AG04449 (cell line): ENCODE results near the gene SMYD1.

Experiments
- CTCF ChIA-PET: fragments of 350-600 bp; formaldehyde crosslinking; extraction: SDS; loops from one replicate; lab custom pipeline; 2021; ENCODE audit warnings: antibody characterized with exemption; lab: Yijun Ruan, JAX
- POLR2A ChIA-PET: fragments of 400-600, 350-600 bp; formaldehyde crosslinking; extraction: SDS; loops from one replicate; lab custom pipeline; 2020; ENCODE audit warnings: antibody characterized with exemption, inconsistent platforms; lab: Yijun Ruan, JAX
- DNase-seq: peaks from one replicate; pipeline ENCODE4 v3.0.0-alpha.2; 2010; ENCODE audit warnings: low read depth, low spot score
- H3K4me3 ChIP-seq: 2 replicates; pipeline ENCODE4 v1.5.1; 2011; ENCODE audit warnings: low read depth, mild to moderate bottlenecking, control low read depth, low read length
- TF ChIP-seq, protein P1 (sequence below): IDR thresholded peaks from one replicate; pipeline ENCODE4 v1.5.1; 2011; ENCODE audit warnings: mild to moderate bottlenecking, moderate library complexity, low read length, control low read depth, inconsistent platforms; ENCODE audit not compliant: insufficient read depth; ENCODE audit errors: missing control alignments

The SMYD1 gene

DNA sequence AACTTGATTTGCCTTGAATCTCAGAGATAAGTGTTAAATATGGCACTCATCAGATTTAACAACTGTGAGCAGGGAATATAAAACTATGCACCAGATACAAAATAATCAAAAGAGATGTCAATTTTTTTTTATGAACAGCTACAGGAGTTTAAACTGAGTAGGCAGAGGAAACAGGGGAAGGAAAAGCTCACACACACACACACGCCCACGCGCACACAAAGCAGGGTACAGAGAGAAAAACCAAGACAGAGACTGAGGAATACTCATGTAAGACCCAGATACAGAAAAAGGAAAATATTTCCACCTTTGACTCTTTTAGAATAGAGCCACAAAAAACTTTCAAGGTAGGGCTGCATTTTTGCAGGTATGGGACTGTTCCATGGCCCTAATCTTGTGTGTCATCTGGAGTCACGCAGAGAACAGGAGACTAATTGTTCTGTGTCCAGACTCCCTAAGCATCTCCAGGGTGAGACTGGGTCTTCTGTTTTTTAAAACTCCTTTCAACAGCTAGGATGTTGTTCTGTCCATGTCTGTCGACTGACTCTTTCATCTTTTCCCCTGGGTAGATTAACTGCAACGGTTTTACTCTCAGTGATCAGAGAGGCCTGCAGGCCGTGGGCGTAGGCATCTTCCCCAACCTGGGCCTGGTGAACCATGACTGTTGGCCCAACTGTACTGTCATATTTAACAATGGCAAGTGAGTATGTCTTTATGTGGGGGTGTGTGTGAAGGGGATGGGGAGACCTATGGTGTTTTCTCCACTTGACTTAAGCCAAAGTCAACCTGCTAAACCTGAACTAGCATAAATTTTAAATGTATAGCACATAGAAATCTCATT, 23.0 kb downstream of the SMYD1 start:
- POLR2A ChIA-PET, result no interaction called here
- DNase-seq, result no peak
- TF ChIP-seq, protein P1, sequence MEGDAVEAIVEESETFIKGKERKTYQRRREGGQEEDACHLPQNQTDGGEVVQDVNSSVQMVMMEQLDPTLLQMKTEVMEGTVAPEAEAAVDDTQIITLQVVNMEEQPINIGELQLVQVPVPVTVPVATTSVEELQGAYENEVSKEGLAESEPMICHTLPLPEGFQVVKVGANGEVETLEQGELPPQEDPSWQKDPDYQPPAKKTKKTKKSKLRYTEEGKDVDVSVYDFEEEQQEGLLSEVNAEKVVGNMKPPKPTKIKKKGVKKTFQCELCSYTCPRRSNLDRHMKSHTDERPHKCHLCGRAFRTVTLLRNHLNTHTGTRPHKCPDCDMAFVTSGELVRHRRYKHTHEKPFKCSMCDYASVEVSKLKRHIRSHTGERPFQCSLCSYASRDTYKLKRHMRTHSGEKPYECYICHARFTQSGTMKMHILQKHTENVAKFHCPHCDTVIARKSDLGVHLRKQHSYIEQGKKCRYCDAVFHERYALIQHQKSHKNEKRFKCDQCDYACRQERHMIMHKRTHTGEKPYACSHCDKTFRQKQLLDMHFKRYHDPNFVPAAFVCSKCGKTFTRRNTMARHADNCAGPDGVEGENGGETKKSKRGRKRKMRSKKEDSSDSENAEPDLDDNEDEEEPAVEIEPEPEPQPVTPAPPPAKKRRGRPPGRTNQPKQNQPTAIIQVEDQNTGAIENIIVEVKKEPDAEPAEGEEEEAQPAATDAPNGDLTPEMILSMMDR, result no peak
- CTCF ChIA-PET, result no interaction called here
- no peak overlapping the region for H3K4me3 ChIP-seq

- ChIA-PET CTCF (interaction anchor here (0.8 kb wide), 1 partner anchor 32 kb away, joined by 3 read pairs; no protein-coding TSS in a partner anchor), POLR2A (no interaction called here)
- H3K4me3 ChIP-seq, result no peak overlapping the region
- DNase-seq, result no peak
- TF ChIP-seq, protein P1, result no peak
These were observed 24.3 kb downstream of the SMYD1 start for GRCh38 chr2:88091943-88092342.

- TF ChIP-seq, protein P1, result no peak
- CTCF ChIA-PET, result interaction anchor here (0.8 kb wide), 1 partner anchor 32 kb away, joined by 3 read pairs; no protein-coding TSS in a partner anchor
- POLR2A ChIA-PET, result no interaction called here
- H3K4me3 ChIP-seq, result no peak overlapping the region
- no peak for DNase-seq
These were observed 25.1 kb downstream of the SMYD1 start for GRCh38 chr2:88092773-88093172.

- ChIA-PET POLR2A (no interaction called here), CTCF (no interaction called here)
- TF ChIP-seq, protein P1, result no peak
- no peak for DNase-seq
- no peak overlapping the region for H3K4me3 ChIP-seq
These were observed 27.4 kb downstream of the SMYD1 start for GRCh38 chr2:88095022-88095421.

DNA sequence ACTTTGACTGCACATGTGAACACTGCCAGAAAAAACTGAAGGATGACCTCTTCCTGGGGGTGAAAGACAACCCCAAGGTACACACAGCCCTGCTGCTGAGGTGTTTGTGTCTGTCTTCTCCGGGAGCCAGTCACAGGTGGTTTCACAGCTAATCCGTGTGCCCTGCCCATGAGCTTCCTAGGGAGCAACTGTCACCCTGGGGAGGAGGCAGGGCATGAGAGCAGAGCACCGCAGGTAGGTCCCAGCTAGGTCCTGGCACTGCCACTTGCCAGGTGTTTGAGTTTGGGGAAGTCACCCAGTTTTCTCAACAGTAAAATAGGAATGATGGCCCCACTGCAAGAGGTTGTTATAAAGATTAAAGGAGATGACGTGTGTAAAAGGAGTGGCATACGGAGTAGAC, 29.1 kb downstream of the SMYD1 start:
- ChIA-PET CTCF (interaction anchor here (0.6 kb wide), 1 partner anchor 93 kb away, joined by 3 read pairs; no protein-coding TSS in a partner anchor), POLR2A (no interaction called here)
- TF ChIP-seq, protein P1, result no peak
- no peak for DNase-seq
- H3K4me3 ChIP-seq, result no peak overlapping the region

GRCh38 chr2:88097192-88097591, 29.6 kb downstream of the SMYD1 start:
- DNase-seq, result no peak
- ChIA-PET CTCF (no interaction called here), POLR2A (no interaction called here)
- no peak overlapping the region for H3K4me3 ChIP-seq
- TF ChIP-seq, protein P1, result no peak
